Liver (tissue), 9 donors: ENCODE measurements around the gene LBHD1. TPM values are rescaled to one million over a fixed set of nuclear protein-coding genes. Genes with fewer than 3 reads are reported as not detected.

ENCODE experiments used
- DNase-seq: peaks from one replicate; pipeline ENCODE4 v3.0.0-alpha.2; 2017; ENCODE audit warnings: low spot score
- H3K27ac ChIP-seq, 2 donors: one replicate each; pipeline ENCODE4 v1.7.0; 2013; ENCODE audit warnings: inconsistent platforms in 2 of 2, low read length in 2 of 2, control low read depth in 1 of 2, low read depth in 1 of 2, mild to moderate bottlenecking in 1 of 2
- H3K27me3 ChIP-seq, 4 donors: one replicate each; pipeline versions ENCODE4 v1.6.1 to v1.7.0; 2013; ENCODE audit warnings: low read length in 3 of 4, inconsistent platforms in 1 of 4, mild to moderate bottlenecking in 1 of 4, moderate library complexity in 1 of 4; ENCODE audit not compliant: control insufficient read depth in 4 of 4, insufficient read depth in 4 of 4
- H3K36me3 ChIP-seq, 4 donors: one replicate each; pipeline versions ENCODE4 v1.6.1 to v1.7.0; 2013; ENCODE audit warnings: low read length in 3 of 4, mild to moderate bottlenecking in 3 of 4, low read depth in 1 of 4, moderate library complexity in 1 of 4; ENCODE audit not compliant: control insufficient read depth in 4 of 4, insufficient read depth in 3 of 4
- H3K4me1 ChIP-seq, 4 donors: one replicate each; pipeline versions ENCODE4 v1.6.1 to v1.7.0; 2013; ENCODE audit warnings: low read length in 3 of 4, mild to moderate bottlenecking in 3 of 4, moderate library complexity in 1 of 4; ENCODE audit not compliant: control insufficient read depth in 4 of 4, insufficient read depth in 4 of 4
- H3K4me3 ChIP-seq, 3 donors: one replicate each; pipeline versions ENCODE4 v1.6.1 to v1.7.0; 2013; ENCODE audit warnings: low read length in 3 of 3, control low read depth in 1 of 3, low read depth in 1 of 3, mild to moderate bottlenecking in 1 of 3
- H3K9ac ChIP-seq, 2 donors: one replicate each; pipeline ENCODE4 v1.7.0; 2013; ENCODE audit warnings: low read length in 2 of 2, mild to moderate bottlenecking in 2 of 2, moderate library complexity in 2 of 2, control low read depth in 1 of 2, low read depth in 1 of 2
- H3K9me3 ChIP-seq, 4 donors: one replicate each; pipeline versions ENCODE4 v1.6.1 to v1.7.0; 2013; ENCODE audit warnings: low read length in 3 of 4; ENCODE audit not compliant: control insufficient read depth in 4 of 4
- EGR1 ChIP-seq, 2 donors: IDR thresholded peaks; 2 replicates each; pipeline ENCODE4 v1.6.1; 2016 to 2018; ENCODE audit warnings: antibody characterized with exemption in 2 of 2, low read depth in 2 of 2
- FOXA1 ChIP-seq: IDR thresholded peaks from 2 replicates; pipeline ENCODE4 v1.6.1; 2016; ENCODE audit warnings: antibody characterized with exemption
- FOXA2 ChIP-seq: IDR thresholded peaks from 2 replicates; pipeline ENCODE4 v1.6.1; 2016; ENCODE audit warnings: antibody characterized with exemption
- GABPA ChIP-seq, 2 donors: IDR thresholded peaks in 1 of 2; conservative IDR thresholded peaks in 1 of 2; 2 replicates each; pipeline ENCODE4 v1.6.1; 2016; ENCODE audit warnings: antibody characterized with exemption in 2 of 2, mild to moderate bottlenecking in 1 of 2, moderate library complexity in 1 of 2
- HNF4A ChIP-seq, 2 donors: conservative IDR thresholded peaks; 2 replicates each; pipeline ENCODE4 v1.6.1; 2016; ENCODE audit warnings: antibody characterized with exemption in 2 of 2, mild to moderate bottlenecking in 2 of 2
- HNF4G ChIP-seq: IDR thresholded peaks from 2 replicates; pipeline ENCODE4 v1.6.1; 2016; ENCODE audit warnings: antibody characterized with exemption
- JUND ChIP-seq, 2 donors: IDR thresholded peaks; 2 replicates each; pipeline ENCODE4 v1.6.1; 2016; ENCODE audit warnings: antibody characterized with exemption in 2 of 2
- MAX ChIP-seq: IDR thresholded peaks from 2 replicates; pipeline ENCODE4 v1.6.1; 2016; ENCODE audit warnings: antibody characterized with exemption
- NR2F2 ChIP-seq: IDR thresholded peaks from 2 replicates; pipeline ENCODE4 v1.6.1; 2016; ENCODE audit warnings: antibody characterized with exemption
- RAD21 ChIP-seq, 2 donors: IDR thresholded peaks; 2 replicates each; pipeline ENCODE4 v1.6.1; 2016; ENCODE audit warnings: antibody characterized with exemption in 2 of 2, mild to moderate bottlenecking in 2 of 2
- REST ChIP-seq: IDR thresholded peaks from 2 replicates; pipeline ENCODE4 v1.6.1; 2016; ENCODE audit warnings: antibody characterized with exemption, mild to moderate bottlenecking
- RXRA ChIP-seq, 2 donors: IDR thresholded peaks; 2 replicates each; pipeline ENCODE4 v1.6.1; 2017 to 2018; ENCODE audit warnings: antibody characterized with exemption in 2 of 2, mild to moderate bottlenecking in 1 of 2
- SP1 ChIP-seq: IDR thresholded peaks from 2 replicates; pipeline ENCODE4 v1.6.1; 2018; ENCODE audit warnings: antibody characterized with exemption, mild to moderate bottlenecking
- TAF1 ChIP-seq: conservative IDR thresholded peaks from 2 replicates; pipeline ENCODE4 v1.6.1; 2016; ENCODE audit warnings: antibody characterized with exemption, mild to moderate bottlenecking
- YY1 ChIP-seq: IDR thresholded peaks from 2 replicates; pipeline ENCODE4 v1.6.1; 2016; ENCODE audit warnings: antibody characterized with exemption, mild to moderate bottlenecking
- WGBS: extraction: QIAGEN DNeasy Blood & Tissue Kit; methylation state at CpG from one replicate; pipeline ENCODE4 v1.1.7; 2013; 5-methylcytosine and 5-hydroxymethylcytosine counted together
- polyA plus RNA-seq, 2 donors: library from polyadenylated mRNA; stranded (reverse) in 1 of 2; unstranded in 1 of 2; fragments of 200-250 nt in 1 of 2; fragments of >200 nt in 1 of 2; fragmentation: Nextera tagmentation in 1 of 2; extraction: Ambion mirVana in 1 of 2; gene quantifications; one replicate each; pipeline versions ENCODE4 v1.2.1 to v1.2.3, GENCODE V29; 2013 to 2015
- total RNA-seq, 2 donors: library from RNA; depleted of rRNA; stranded (reverse); fragments of >200 nt; gene quantifications; one replicate each; pipeline ENCODE4 v1.2.3, GENCODE V29; 2014
- TF ChIP-seq, protein P1 (sequence below): fragments of 150-350 bp; IDR thresholded peaks from 2 replicates; pipeline ENCODE4 v1.5.1; 2017; ENCODE audit warnings: improper control_type of control experiment, low read depth, low read length; ENCODE audit not compliant: missing input control
- TF ChIP-seq, protein P2 (sequence below): IDR thresholded peaks from 2 replicates; pipeline ENCODE4 v1.6.1; 2016; ENCODE audit warnings: antibody characterized with exemption
- TF ChIP-seq, protein P3 (sequence below): IDR thresholded peaks from 2 replicates; pipeline ENCODE4 v1.6.1; 2016; ENCODE audit warnings: antibody characterized with exemption
- donor health status: healthy.
- donor health status: healthy.
- donor health status: healthy.
- donor health status: healthy.
- donor health status: healthy.

LBHD1 gene
- total and polyA plus RNA-seq, 4 donors = 1.6 to 4.4 (median 3.4) TPM

- 72% methylated on average over 7 of the region's 7 CpGs for WGBS
- H3K27me3 ChIP-seq = no peaks in the 10 kb centered on the region
- H3K4me1 ChIP-seq = peaks cover under 1 to 21% (median 15%) of the 10 kb centered on the region in 4 donors
- H3K9ac ChIP-seq = no peak overlapping the region
- no peaks in the 10 kb centered on the region for H3K9me3 ChIP-seq
- DNase-seq = no peak
- no peak overlapping the region for H3K4me3 ChIP-seq
- H3K27ac ChIP-seq = no peak overlapping the region
- H3K36me3 ChIP-seq = peaks cover 0 to under 1% (median 0%) of the 10 kb centered on the region in 4 donors
- no peak for TF ChIP-seq FOXA2
- TF ChIP-seq RXRA (IDR thresholded peaks at IDR 0.05) = no peak
Measured at GRCh38 chr11:62682518-62682917, 10.5 kb upstream of the LBHD1 start.

GRCh38 chr11:62680825-62681240 is 8.8 kb upstream of the LBHD1 start:
- no peak for DNase-seq
- H3K9ac ChIP-seq = no peak overlapping the region
- H3K4me1 ChIP-seq = peaks cover 0 to 35% (median 30%) of the 10 kb centered on the region in 4 donors
- 52% methylated on average over 4 of the region's 4 CpGs for WGBS
- peaks cover 0 to 4% (median 2%) of the 10 kb centered on the region in 4 donors for H3K36me3 ChIP-seq
- no peaks in the 10 kb centered on the region for H3K27me3 ChIP-seq
- H3K9me3 ChIP-seq = no peaks in the 10 kb centered on the region
- no peak overlapping the region for H3K4me3 ChIP-seq
- TF ChIP-seq TAF1 (no peak), FOXA1 (no peak), GABPA (IDR thresholded peaks at IDR 0.05 in 1 of 2, conservative IDR thresholded peaks at IDR 0.05 in 1 of 2) (peak in 1 of 2 donors; percentile 14), EGR1 (IDR thresholded peaks at IDR 0.05; ENCODE audit: low read depth in 2 of 2) (no peak), HNF4A (conservative IDR thresholded peaks at IDR 0.05) (peak in 1 of 2 donors; percentile 23), YY1 (no peak), MAX (no peak), HNF4G (no peak), FOXA2 (no peak), REST (no peak), RAD21 (IDR thresholded peaks at IDR 0.05) (peak; percentile 77 to 79), JUND (IDR thresholded peaks at IDR 0.05) (no peak), RXRA (IDR thresholded peaks at IDR 0.05) (no peak), SP1 (no peak), NR2F2 (no peak)
- TF ChIP-seq, protein P1, sequence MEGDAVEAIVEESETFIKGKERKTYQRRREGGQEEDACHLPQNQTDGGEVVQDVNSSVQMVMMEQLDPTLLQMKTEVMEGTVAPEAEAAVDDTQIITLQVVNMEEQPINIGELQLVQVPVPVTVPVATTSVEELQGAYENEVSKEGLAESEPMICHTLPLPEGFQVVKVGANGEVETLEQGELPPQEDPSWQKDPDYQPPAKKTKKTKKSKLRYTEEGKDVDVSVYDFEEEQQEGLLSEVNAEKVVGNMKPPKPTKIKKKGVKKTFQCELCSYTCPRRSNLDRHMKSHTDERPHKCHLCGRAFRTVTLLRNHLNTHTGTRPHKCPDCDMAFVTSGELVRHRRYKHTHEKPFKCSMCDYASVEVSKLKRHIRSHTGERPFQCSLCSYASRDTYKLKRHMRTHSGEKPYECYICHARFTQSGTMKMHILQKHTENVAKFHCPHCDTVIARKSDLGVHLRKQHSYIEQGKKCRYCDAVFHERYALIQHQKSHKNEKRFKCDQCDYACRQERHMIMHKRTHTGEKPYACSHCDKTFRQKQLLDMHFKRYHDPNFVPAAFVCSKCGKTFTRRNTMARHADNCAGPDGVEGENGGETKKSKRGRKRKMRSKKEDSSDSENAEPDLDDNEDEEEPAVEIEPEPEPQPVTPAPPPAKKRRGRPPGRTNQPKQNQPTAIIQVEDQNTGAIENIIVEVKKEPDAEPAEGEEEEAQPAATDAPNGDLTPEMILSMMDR = peak; percentile 61
- TF ChIP-seq, protein P2, sequence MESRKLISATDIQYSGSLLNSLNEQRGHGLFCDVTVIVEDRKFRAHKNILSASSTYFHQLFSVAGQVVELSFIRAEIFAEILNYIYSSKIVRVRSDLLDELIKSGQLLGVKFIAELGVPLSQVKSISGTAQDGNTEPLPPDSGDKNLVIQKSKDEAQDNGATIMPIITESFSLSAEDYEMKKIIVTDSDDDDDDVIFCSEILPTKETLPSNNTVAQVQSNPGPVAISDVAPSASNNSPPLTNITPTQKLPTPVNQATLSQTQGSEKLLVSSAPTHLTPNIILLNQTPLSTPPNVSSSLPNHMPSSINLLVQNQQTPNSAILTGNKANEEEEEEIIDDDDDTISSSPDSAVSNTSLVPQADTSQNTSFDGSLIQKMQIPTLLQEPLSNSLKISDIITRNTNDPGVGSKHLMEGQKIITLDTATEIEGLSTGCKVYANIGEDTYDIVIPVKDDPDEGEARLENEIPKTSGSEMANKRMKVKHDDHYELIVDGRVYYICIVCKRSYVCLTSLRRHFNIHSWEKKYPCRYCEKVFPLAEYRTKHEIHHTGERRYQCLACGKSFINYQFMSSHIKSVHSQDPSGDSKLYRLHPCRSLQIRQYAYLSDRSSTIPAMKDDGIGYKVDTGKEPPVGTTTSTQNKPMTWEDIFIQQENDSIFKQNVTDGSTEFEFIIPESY = no peak
- TF ChIP-seq, protein P3, sequence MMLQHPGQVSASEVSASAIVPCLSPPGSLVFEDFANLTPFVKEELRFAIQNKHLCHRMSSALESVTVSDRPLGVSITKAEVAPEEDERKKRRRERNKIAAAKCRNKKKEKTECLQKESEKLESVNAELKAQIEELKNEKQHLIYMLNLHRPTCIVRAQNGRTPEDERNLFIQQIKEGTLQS = no peak
- H3K27ac ChIP-seq = no peak overlapping the region
